HG03097 (cell line): ENCODE results near the gene CTNNAL1.
"Not testable (repeated sequence)": the region's sequence is repeated elsewhere in the genome, so short reads cannot be mapped to it uniquely, and the experiment has no call there.

ENCODE experiments used
- ATAC-seq: cut with Tn5 transposase; IDR thresholded peaks from one replicate; pipeline ENCODE4 v1.9.1; 2021; ENCODE audit not compliant: unreplicated experiment, low FRiP score

The CTNNAL1 gene, protein sequence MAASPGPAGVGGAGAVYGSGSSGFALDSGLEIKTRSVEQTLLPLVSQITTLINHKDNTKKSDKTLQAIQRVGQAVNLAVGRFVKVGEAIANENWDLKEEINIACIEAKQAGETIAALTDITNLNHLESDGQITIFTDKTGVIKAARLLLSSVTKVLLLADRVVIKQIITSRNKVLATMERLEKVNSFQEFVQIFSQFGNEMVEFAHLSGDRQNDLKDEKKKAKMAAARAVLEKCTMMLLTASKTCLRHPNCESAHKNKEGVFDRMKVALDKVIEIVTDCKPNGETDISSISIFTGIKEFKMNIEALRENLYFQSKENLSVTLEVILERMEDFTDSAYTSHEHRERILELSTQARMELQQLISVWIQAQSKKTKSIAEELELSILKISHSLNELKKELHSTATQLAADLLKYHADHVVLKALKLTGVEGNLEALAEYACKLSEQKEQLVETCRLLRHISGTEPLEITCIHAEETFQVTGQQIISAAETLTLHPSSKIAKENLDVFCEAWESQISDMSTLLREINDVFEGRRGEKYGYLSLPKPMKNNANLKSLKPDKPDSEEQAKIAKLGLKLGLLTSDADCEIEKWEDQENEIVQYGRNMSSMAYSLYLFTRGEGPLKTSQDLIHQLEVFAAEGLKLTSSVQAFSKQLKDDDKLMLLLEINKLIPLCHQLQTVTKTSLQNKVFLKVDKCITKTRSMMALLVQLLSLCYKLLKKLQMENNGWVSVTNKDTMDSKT

DNA sequence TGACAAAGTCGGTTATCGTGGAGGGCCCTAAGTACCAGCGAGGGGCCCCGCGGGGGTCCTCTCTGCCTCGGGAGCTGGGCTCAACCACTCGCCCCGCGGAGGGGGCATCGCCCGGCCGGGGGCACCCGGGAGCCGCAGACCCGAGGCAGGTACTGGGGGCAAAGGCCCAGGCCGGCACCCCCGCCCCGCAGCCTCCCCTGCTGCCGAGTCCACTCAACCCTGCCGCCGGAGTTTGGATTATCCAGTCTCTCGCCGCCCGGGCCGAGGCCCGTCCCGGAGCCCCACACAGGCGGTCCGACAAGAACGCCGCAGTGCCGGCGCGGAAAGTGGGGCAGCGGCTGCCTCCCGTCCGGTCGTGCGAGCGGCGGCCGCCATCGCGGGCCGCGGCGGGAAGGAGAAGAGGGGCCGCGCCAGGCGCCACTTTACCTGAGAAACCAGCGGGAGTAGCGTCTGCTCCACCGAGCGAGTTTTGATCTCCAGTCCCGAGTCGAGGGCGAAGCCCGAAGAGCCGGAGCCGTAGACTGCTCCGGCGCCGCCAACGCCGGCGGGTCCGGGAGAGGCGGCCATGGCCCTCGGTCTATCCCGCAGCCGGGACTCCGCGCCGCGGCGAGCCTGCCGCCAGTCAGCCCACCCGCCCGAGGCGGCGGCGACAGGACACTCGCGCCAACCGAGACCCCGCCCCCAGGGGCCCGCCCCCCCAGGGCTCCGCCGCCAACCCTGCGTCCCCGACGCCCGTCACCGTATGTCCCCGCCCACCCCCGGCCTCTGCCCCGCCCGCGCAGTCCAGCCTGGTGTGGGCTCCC lies at the start of gene CTNNAL1:
TSS of gene CTNNAL1 (minus strand) at position 624 of the 803 bp plus-strand sequence. CDS start at position 567, 57 bp downstream.
- ATAC-seq, result peak; percentile 72

GRCh38 chr9:109062543-109062942 lies 49.2 kb upstream of the CTNNAL1 start:
- ATAC-seq, result no peak

DNA sequence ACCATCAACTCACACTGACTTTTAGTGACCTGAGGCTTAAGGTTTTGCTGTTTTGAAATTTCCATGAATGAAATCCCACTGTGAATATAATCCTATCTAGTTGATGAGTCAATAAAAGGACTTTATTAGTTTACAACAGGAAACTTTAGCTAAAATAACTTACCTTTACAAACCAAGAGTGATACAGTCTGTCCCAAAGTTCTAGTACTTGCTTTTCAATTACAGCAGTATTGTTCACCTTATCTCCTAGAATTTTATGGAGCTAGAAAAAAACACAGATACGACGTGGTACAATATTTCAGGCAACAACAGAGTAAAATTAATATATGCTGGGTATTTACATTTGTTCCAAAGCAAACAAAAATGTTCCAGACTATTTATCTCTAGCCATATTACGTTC lies 46.9 kb upstream of the CTNNAL1 start:
- ATAC-seq, result no peak

DNA sequence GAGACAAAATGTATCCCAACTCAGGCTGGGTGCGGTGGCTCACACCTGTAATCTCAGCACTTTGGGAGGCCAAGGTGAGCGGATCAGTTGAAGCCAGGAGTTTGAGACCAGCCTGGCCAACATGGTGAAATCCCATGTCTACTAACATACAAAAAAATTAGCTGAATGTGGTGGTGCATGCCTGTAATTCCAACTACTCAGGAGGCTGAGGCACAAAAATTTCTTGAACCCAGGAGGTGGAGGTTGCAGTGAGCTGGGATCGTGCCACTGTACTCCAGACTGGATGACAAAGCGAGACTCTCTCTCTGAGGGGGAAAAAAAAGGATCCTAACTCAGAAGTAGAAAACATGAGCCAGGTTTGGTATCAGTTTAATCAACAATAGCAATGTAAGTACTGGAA lies 39.8 kb upstream of the CTNNAL1 start:
- not testable (repeated sequence) for ATAC-seq

GRCh38 chr9:109052416-109052815 lies 39.1 kb upstream of the CTNNAL1 start:
- ATAC-seq, result no peak

GRCh38 chr9:109051733-109052132 lies 38.4 kb upstream of the CTNNAL1 start:
- ATAC-seq, result no peak

DNA sequence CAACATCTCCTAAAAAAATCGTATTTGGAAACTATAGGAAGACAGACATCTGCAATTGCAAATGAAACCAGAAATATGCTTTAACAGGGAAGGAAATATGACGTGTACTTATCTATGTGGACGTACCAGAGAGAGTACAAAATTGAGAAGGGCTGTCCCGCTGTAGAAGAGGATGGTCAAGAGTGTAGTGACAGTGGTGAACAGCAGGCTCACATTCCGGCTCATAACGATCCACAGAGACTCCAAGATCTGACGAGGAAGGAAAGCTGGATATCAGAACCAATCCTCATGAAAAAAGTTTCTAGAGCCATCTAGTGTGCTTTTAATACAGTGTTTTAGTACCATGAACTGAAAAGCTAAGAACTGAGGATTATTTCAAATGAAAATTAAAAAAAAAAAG lies 37.1 kb upstream of the CTNNAL1 start:
- ATAC-seq, result no peak

DNA sequence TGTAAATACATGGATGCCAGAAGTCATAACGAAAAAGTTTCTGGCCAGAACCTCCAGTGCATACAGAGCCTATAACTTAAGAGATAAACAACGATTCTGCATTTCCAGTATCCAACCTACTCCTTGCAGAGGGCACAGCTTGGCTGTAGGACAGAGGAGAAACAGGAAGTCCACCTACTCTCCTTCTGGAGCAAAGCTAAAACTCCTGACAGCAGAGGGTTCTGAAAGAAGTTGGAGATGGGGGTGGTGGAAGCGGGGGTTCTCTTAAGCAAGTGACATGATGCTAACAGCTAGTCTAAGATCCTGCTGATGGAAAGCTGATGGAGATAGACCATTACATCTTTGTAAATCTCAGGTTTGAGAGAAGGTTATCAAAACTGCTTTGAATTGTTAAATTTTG lies 35.5 kb upstream of the CTNNAL1 start:
- ATAC-seq, result no peak

GRCh38 chr9:109047259-109047658 lies 34.0 kb upstream of the CTNNAL1 start:
- no peak for ATAC-seq

DNA sequence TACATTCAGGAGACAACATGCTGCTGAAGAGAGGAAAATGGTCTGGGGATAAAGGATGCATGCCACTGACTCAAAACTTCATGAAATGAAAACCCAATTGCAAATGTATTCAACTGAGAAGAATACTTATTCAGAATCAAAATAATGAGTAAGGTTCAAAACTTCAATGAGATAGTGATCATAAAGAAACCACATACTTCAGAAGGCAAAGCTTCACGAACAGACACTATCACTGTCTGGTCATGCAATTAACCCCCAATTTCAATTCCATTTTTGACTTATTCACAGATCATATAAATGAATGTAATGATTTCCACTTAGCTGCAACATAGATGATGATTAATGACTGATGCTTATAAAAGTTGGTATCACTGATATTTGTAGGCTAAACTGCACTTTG lies 33.0 kb upstream of the CTNNAL1 start:
- ATAC-seq, result no peak

- ATAC-seq, result no peak
Observed at GRCh38 chr9:109043578-109043977, 30.3 kb upstream of the CTNNAL1 start.

DNA sequence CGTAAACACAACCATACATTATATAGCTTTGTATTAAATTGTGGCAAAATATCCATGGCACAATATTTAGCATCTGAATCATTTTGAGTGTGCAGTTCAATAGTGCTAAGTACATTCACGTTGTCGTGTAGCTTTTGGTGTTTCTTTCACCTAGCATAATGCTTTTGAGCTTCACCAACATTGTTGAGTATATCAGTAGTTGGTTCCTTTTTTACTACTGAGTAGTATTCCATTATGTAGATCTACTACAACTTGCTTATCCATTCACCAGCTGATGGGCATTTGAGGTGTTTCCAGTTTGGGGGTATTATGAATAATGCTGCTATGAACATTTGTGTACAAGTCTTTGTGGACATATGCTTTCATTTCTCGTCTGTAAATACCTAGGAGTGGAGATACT lies 27.3 kb upstream of the CTNNAL1 start:
- no peak for ATAC-seq

- ATAC-seq, result no peak
Observed at GRCh38 chr9:109039539-109039938, 26.2 kb upstream of the CTNNAL1 start.

DNA sequence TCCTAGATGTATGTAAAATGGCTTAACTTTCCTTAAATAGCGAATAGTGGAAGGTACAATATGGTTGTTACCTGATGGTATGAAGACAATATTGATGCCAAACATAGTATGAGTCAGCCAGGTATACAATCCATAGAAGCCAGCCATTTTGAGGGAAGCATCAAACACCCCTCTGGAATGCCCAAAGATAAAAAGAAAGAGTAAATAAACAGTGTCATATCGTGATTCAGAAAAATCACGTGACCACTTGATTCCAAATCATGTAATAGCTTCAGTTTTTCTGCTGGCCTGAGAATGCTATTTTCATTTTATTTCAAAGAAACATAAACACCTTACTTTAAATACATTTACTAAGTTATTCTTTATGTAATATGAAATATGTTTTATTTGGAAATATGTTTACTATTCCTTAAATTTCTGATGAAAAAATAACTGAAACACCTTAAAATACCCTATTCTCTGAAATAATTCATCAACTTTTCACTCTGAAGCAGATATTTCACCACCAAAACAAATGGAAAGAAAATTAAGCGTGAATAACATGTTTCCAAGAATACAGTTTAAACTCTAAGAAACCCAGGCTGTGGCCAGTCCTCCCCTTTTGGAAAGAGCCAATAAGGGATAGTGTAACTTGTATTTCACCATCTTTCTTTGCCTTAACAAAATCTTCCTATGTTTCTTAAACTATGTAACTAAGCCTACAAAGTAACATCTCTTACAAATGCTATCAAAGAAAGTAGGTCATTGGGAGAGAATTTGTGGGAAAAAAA lies 24.8 kb upstream of the CTNNAL1 start:
- ATAC-seq, result no peak

GRCh38 chr9:109036744-109037680 lies 23.7 kb upstream of the CTNNAL1 start:
- no peak for ATAC-seq

GRCh38 chr9:109035684-109036423 lies 22.6 kb upstream of the CTNNAL1 start:
- no peak for ATAC-seq

- ATAC-seq, result no peak
Observed at GRCh38 chr9:109033941-109034700, 20.8 kb upstream of the CTNNAL1 start.

DNA sequence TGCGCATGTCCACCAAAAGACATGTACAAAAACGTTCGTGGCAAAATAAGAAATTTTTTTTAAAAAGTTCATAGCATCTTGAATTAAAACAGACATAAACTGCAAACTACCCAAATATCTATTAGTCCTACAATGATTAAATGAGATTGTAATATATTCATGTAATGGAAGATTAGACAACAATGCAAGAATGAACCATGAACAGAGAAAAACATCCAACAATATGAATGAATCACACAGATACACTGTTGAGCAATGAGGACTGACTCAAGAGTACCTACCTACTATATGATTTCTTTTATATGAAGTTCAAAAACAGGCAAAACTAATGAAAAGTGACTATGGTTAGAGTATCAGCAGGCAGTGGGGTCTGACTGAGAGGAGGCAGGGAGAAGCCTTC lies 17.9 kb upstream of the CTNNAL1 start:
- no peak for ATAC-seq
